Right lobe of liver (tissue), 4 donors: ENCODE results near the gene ZNF697.

Experiments used
- CTCF ChIP-seq, 4 donors: fragments of 200-600 bp in 3 of 4; fragments of 450-650 bp in 1 of 4; IDR thresholded peaks; one replicate each; pipeline versions ENCODE4 v1.5.1 to v1.8.0; 2016 to 2022; ENCODE audit warnings: antibody characterized with exemption in 4 of 4, mild to moderate bottlenecking in 2 of 4
- POLR2A ChIP-seq: fragments of 450-650 bp; IDR thresholded peaks from one replicate; pipeline ENCODE4 v1.6.1; 2017; ENCODE audit warnings: antibody characterized with exemption, mild to moderate bottlenecking
- donor health status: DM: no; HTN: no; CAD: no.
- donor health status: DM: no; HTN: no; CAD: no.
- donor health status: DM: no; HTN: yes; CAD: no.

GRCh38 chr1:119653135-119653838 is 5.2 kb upstream of the ZNF697 start:
- no peak for TF ChIP-seq CTCF (IDR thresholded peaks at IDR 0.05)
- TF ChIP-seq POLR2A = no peak
